Keratinocyte (primary cell): ENCODE data around the gene RBM47.

Experiments used
- EZH2 ChIP-seq: IDR thresholded peaks from one replicate; pipeline ENCODE4 v1.6.1; 2012; ENCODE audit warnings: inconsistent platforms, mild to moderate bottlenecking, low read length, moderate library complexity
- TF ChIP-seq, protein P1 (sequence below), 3 experiments: IDR thresholded peaks in 1 of 3; conservative IDR thresholded peaks in 1 of 3; optimal IDR thresholded peaks in 1 of 3; 2 replicates in 2 of 3; 3 replicates in 1 of 3; pipeline versions ENCODE3 to v1.5.1; 2011; ENCODE audit warnings: low read length in 3 of 3, mild to moderate bottlenecking in 3 of 3, moderate library complexity in 2 of 3, control low read depth in 1 of 3, inconsistent platforms in 1 of 3; ENCODE audit not compliant: insufficient read depth in 2 of 3; ENCODE audit errors: extremely low read depth in 1 of 3

DNA sequence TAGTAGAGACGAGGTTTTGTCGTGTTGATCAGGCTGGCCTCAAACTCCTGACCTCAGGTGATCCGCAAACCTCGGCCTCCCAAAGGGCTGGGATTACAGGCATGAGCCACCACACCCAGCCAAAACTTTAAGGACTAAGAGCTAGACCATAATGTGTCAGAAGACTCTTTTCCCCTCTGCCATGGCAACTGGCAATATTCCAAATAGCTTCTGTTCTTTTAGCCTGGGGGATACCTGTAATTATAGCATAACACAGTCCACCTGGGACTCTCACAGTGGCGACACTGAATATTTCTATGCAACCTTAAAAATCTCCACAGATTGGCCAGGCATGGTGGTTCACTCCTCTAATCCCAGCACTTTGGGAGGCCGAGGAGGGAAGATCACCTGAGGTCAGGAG lies 45.5 kb upstream of the RBM47 start:
- TF ChIP-seq, protein P1, sequence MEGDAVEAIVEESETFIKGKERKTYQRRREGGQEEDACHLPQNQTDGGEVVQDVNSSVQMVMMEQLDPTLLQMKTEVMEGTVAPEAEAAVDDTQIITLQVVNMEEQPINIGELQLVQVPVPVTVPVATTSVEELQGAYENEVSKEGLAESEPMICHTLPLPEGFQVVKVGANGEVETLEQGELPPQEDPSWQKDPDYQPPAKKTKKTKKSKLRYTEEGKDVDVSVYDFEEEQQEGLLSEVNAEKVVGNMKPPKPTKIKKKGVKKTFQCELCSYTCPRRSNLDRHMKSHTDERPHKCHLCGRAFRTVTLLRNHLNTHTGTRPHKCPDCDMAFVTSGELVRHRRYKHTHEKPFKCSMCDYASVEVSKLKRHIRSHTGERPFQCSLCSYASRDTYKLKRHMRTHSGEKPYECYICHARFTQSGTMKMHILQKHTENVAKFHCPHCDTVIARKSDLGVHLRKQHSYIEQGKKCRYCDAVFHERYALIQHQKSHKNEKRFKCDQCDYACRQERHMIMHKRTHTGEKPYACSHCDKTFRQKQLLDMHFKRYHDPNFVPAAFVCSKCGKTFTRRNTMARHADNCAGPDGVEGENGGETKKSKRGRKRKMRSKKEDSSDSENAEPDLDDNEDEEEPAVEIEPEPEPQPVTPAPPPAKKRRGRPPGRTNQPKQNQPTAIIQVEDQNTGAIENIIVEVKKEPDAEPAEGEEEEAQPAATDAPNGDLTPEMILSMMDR (optimal IDR thresholded peaks at IDR 0.05 in 1 of 3, IDR thresholded peaks at IDR 0.05 in 1 of 3, conservative IDR thresholded peaks at IDR 0.05 in 1 of 3; ENCODE audit: extremely low read depth in 1 of 3, insufficient read depth in 2 of 3, low read length in 3 of 3): no peak
- TF ChIP-seq EZH2: no peak
